Measurements from ENCODE around the gene PLCD1. TPM values are rescaled to one million over a fixed set of nuclear protein-coding genes. Genes with fewer than 3 reads are reported as not detected.

The PLCD1 gene
- total RNA-seq, 1 donor from 2014 or later: 68.5 TPM

GRCh38 chr3:38008191-38008701, 21.2 kb downstream of the PLCD1 start:
- Histone ChIP-seq H3K36me3 (peaks cover 0 to 46% of the 10 kb centered on the region in 2 donors), H3K27ac (no peak overlapping the region), H3K4me3 (no peak overlapping the region), H3K9me3 (no peaks in the 10 kb centered on the region), H3K27me3 (no peaks in the 10 kb centered on the region), H3K4me1 (peaks cover 26% of the 10 kb centered on the region)
- TF ChIP-seq POLR2AphosphoS5 (IDR thresholded peaks at IDR 0.05; ENCODE audit: insufficient read depth in 1 of 2, low read depth in 1 of 2) (no peak), POLR2A (IDR thresholded peaks at IDR 0.05) (no peak), CTCF (IDR thresholded peaks at IDR 0.05) (no peak)
- DNase-seq (ENCODE audit: extremely low spot score in 2 of 2): no peak
- intact Hi-C loops (cut with DNase I): loop anchor here (10.0 kb wide), 1 partner anchor 153 kb away; no protein-coding TSS in a partner anchor

- H3K27ac ChIP-seq: no peak overlapping the region
- intact Hi-C loops (cut with DNase I): loop anchor here (10.0 kb wide), 1 partner anchor 153 kb away; no protein-coding TSS in a partner anchor
- no peak for TF ChIP-seq POLR2AphosphoS5 (IDR thresholded peaks at IDR 0.05; ENCODE audit: insufficient read depth in 1 of 2, low read depth in 1 of 2)
- TF ChIP-seq CTCF (IDR thresholded peaks at IDR 0.05): no peak
- TF ChIP-seq POLR2A (IDR thresholded peaks at IDR 0.05): no peak
- H3K9me3 ChIP-seq: no peaks in the 10 kb centered on the region
- no peak for DNase-seq (ENCODE audit: extremely low spot score in 2 of 2)
- H3K36me3 ChIP-seq: peaks cover 0 to 46% of the 10 kb centered on the region in 2 donors
- peaks cover 28% of the 10 kb centered on the region for H3K4me1 ChIP-seq
- no peaks in the 10 kb centered on the region for H3K27me3 ChIP-seq
- no peak overlapping the region for H3K4me3 ChIP-seq
These were observed 21.7 kb downstream of the PLCD1 start for GRCh38 chr3:38007754-38008090.

- intact Hi-C loops (cut with DNase I): loop anchor here (10.0 kb wide), 1 partner anchor 152 kb away; no protein-coding TSS in a partner anchor
- H3K36me3 ChIP-seq: peaks cover 4 to 52% of the 10 kb centered on the region in 2 donors
These were observed 22.9 kb downstream of the PLCD1 start for GRCh38 chr3:38006445-38006995.

GRCh38 chr3:38006031-38006430, 23.4 kb downstream of the PLCD1 start:
- Histone ChIP-seq H3K36me3 (peaks cover 4 to 49% of the 10 kb centered on the region in 2 donors), H3K4me1 (peaks cover 28% of the 10 kb centered on the region), H3K9me3 (no peaks in the 10 kb centered on the region), H3K4me3 (no peak overlapping the region), H3K27ac (no peak overlapping the region), H3K27me3 (no peaks in the 10 kb centered on the region)
- no peak for DNase-seq (ENCODE audit: extremely low spot score in 2 of 2)
- intact Hi-C loops (cut with DNase I): loop anchor here (10.0 kb wide), 1 partner anchor 151 kb away; no protein-coding TSS in a partner anchor
- TF ChIP-seq POLR2A (IDR thresholded peaks at IDR 0.05) (no peak), CTCF (IDR thresholded peaks at IDR 0.05) (no peak), POLR2AphosphoS5 (IDR thresholded peaks at IDR 0.05; ENCODE audit: insufficient read depth in 1 of 2, low read depth in 1 of 2) (no peak)

More at GRCh38 chr3:38006445-38006995, 22.9 kb downstream of the PLCD1 start:
- no peak for DNase-seq (ENCODE audit: extremely low spot score in 2 of 2)
- Histone ChIP-seq H3K4me3 (no peak overlapping the region), H3K9me3 (no peaks in the 10 kb centered on the region), H3K27me3 (no peaks in the 10 kb centered on the region), H3K4me1 (peaks cover 28% of the 10 kb centered on the region), H3K27ac (no peak overlapping the region)
- TF ChIP-seq POLR2A (IDR thresholded peaks at IDR 0.05) (no peak), POLR2AphosphoS5 (IDR thresholded peaks at IDR 0.05; ENCODE audit: insufficient read depth in 1 of 2, low read depth in 1 of 2) (no peak), CTCF (IDR thresholded peaks at IDR 0.05) (no peak)

Measured in vagina (tissue), 2 donors.